ENCODE measurements around the gene LDLRAP1. TPM values are rescaled to one million over a fixed set of nuclear protein-coding genes. Genes with fewer than 3 reads are reported as not detected.

The LDLRAP1 gene
- total RNA-seq: 31.3 and 34.3 TPM in 2 replicates
- long read RNA-seq, partial matches to known transcripts: 1 of 16 reads
- long read RNA-seq, other reads (novel, unspliced or antisense): 12 of 16 reads

DNA sequence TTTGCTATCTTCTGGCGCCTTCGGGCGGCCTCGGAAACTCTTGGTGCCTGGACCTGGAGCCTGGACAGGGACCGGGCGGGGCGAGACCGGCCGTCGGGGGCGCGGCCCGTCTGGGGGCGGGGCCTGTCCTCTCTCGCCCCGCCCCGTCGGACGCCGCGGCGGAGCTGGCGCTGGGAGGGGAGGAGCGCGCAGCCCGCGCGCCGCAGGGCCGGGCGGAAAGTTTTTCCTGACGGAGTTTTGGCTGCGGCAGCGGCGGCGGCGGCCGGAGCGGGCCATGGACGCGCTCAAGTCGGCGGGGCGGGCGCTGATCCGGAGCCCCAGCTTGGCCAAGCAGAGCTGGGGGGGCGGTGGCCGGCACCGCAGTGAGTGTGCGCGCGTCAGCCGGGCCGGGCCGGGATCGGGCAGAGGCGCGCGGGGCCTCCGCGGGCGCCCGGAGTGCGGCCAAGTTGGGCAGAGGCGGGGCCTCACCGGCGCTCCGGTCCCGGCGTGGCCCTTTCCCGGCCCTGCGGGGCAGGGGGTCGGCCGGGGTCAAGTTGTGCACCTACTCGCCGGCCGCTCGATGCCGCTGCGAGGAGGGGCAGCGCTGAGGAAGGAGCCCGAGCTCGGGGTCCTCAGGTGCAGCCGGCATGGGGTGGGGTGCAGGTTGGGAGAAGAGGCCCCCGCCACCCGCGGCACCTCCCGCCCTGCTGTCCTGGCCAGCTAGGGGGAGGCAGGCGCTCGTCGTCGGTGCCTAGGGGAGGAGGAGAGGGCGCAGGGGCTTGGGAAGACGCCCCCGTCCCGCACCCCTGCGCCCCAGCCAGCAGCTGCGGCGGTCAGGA, at the start of gene LDLRAP1:
TSS of gene LDLRAP1 (plus strand) at position 182 of the 818 bp plus-strand sequence. CDS start at position 275, 93 bp downstream.
- H3K27me3 Mint-ChIP-seq (ENCODE audit: unreplicated experiment): no peaks in the 10 kb centered on the region
- no peaks in the 10 kb centered on the region for H3K36me3 Mint-ChIP-seq (ENCODE audit: unreplicated experiment)
- H3K4me1 Mint-ChIP-seq (ENCODE audit: unreplicated experiment): peaks cover 25% of the 10 kb centered on the region
- TF ChIP-seq CTCF (IDR thresholded peaks at IDR 0.05): no peak
- no peaks in the 10 kb centered on the region for H3K9me3 Mint-ChIP-seq (ENCODE audit: unreplicated experiment)
- peak within 1 kb of the TSS; percentile 85 for H3K4me3 Mint-ChIP-seq (ENCODE audit: unreplicated experiment)
- DNase-seq (ENCODE audit: extremely low spot score, unreplicated experiment): peak; percentile 93
- H3K27ac Mint-ChIP-seq (ENCODE audit: unreplicated experiment): peak within 1 kb of the TSS; percentile 72

DNA sequence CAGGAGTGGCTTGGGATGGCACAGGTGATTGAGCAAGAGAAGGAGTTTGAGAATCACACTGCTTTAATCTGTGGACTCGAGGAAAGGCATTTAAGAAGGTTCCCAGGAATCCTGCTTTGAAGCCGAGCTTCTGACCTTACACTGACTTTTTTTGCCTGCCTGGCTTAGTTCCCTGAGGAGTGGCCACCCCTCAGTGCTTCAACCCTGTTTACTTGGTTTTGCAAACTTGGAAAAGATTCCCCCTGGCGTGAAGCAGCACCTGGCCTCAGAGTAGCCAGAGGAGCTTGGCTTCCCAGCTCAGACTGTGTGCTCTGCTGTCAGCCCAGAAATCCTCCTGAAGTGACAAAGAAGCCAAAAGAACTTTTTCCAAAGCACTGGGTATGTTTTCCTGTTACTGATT, 48.5 kb upstream of the LDLRAP1 start:
- no peaks in the 10 kb centered on the region for H3K27me3 Mint-ChIP-seq (ENCODE audit: unreplicated experiment)
- no peak overlapping the region for H3K27ac Mint-ChIP-seq (ENCODE audit: unreplicated experiment)

DNA sequence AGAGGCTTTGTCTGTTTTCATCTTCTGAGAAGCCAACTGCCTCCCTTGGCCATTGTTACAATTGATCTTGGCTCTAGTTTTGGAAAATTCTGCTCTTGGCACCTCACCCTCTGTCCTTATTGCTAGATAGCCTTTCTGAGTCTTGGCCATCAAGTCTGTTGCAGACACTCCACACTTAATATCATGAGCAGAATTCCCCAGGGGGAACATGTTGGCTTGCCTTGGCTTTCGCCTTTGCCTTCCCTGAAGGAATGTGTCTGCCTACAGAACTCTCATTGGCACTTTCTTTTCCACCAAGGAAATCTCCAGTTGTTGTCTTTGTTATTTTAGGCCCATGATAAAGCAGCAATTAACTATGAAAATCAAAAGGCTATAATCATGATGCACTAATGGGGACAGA, 42.7 kb upstream of the LDLRAP1 start:
- Mint-ChIP-seq H3K9me3 (ENCODE audit: unreplicated experiment) (no peaks in the 10 kb centered on the region), H3K27ac (ENCODE audit: unreplicated experiment) (peak overlapping the region; percentile 86), H3K27me3 (ENCODE audit: unreplicated experiment) (no peaks in the 10 kb centered on the region), H3K4me1 (ENCODE audit: unreplicated experiment) (peaks cover 51% of the 10 kb centered on the region), H3K36me3 (ENCODE audit: unreplicated experiment) (peaks cover 33% of the 10 kb centered on the region), H3K4me3 (ENCODE audit: unreplicated experiment) (no peak overlapping the region)
- DNase-seq (ENCODE audit: extremely low spot score, unreplicated experiment): peak; percentile 34
- TF ChIP-seq CTCF (IDR thresholded peaks at IDR 0.05): no peak

More for the DNA sequence above, 48.5 kb upstream of the LDLRAP1 start:
- Mint-ChIP-seq H3K9me3 (ENCODE audit: unreplicated experiment) (no peaks in the 10 kb centered on the region), H3K4me3 (ENCODE audit: unreplicated experiment) (no peak overlapping the region), H3K36me3 (ENCODE audit: unreplicated experiment) (peaks cover 51% of the 10 kb centered on the region), H3K4me1 (ENCODE audit: unreplicated experiment) (peaks cover 4% of the 10 kb centered on the region)
- DNase-seq (ENCODE audit: extremely low spot score, unreplicated experiment): no peak
- no peak for TF ChIP-seq CTCF (IDR thresholded peaks at IDR 0.05)

DNA sequence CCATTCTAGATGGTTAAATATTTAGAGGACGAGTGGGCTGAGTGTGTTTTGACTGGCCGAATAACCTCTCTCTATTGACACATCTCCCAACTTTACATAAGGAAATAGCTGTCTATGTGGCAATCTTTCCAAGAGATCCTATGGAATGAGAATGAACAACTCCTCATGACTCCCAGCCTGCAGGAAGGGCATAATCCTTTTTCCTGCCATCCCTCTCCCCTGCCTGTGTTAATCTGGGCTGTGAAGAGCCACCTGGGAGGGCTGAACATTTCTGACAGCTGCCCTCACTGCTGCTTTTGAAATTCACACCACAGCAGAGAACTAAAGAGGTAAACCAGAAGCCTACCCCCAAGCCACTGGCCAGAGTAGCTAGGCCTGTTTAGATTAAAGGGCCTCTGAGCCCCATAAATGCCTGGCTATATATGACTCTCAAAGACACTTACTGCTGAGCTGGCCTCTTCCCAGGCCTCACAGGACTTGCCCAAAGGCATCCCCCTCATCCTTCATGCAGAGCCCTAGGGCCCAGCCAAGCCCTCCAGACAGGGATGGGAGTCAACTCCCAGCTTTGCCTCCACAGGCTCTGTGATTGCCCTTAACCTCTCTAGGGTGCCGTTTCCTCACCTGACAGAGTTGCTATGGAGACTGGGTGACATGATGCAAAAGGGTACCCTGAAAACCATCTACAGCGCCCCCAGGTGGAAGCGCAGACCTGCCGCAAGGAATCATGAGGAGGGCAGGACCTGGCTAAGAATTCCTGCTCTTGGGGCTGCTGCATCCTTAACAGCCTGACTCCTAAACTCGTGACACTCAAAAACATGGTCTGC, 42.0 kb upstream of the LDLRAP1 start:
- Mint-ChIP-seq H3K9me3 (ENCODE audit: unreplicated experiment) (no peaks in the 10 kb centered on the region), H3K27ac (ENCODE audit: unreplicated experiment) (peak overlapping the region; percentile 86)

More for the DNA sequence above, 42.0 kb upstream of the LDLRAP1 start:
- peak; percentile 26 for TF ChIP-seq CTCF (IDR thresholded peaks at IDR 0.05)
- Mint-ChIP-seq H3K27me3 (ENCODE audit: unreplicated experiment) (no peaks in the 10 kb centered on the region), H3K4me1 (ENCODE audit: unreplicated experiment) (peaks cover 59% of the 10 kb centered on the region), H3K4me3 (ENCODE audit: unreplicated experiment) (no peak overlapping the region), H3K36me3 (ENCODE audit: unreplicated experiment) (peaks cover 32% of the 10 kb centered on the region)
- peak; percentile 70 for DNase-seq (ENCODE audit: extremely low spot score, unreplicated experiment)
